ENCODE measurements around the gene KLKB1.

- TF ChIP-seq CTCF (tag by site-specific recombination; IDR thresholded peaks at IDR 0.05), result no peak
- no peak for TF ChIP-seq ZNF785 (tag by site-specific recombination; IDR thresholded peaks at IDR 0.05)
- no peak for TF ChIP-seq ZNF138 (tag by site-specific recombination; IDR thresholded peaks at IDR 0.05; ENCODE audit: borderline replicate concordance)
- no peak for TF ChIP-seq ZNF529 (tag by site-specific recombination; IDR thresholded peaks at IDR 0.05; ENCODE audit: insufficient replicate concordance)
- no peak for TF ChIP-seq ZNF311 (tag by site-specific recombination; IDR thresholded peaks at IDR 0.05; ENCODE audit: borderline replicate concordance)
- TF ChIP-seq ZNF580 (tag by site-specific recombination; IDR thresholded peaks at IDR 0.05), result no peak
- no peak for TF ChIP-seq ZBTB8A (tag by site-specific recombination; IDR thresholded peaks at IDR 0.05)
- no peak for TF ChIP-seq REST (tag by site-specific recombination; IDR thresholded peaks at IDR 0.05)
- no peak for TF ChIP-seq ZNF707 (tag by site-specific recombination; IDR thresholded peaks at IDR 0.05)
- no peak for TF ChIP-seq ZNF155 (tag by site-specific recombination; IDR thresholded peaks at IDR 0.05)
- no peak for TF ChIP-seq ZNF416 (tag by site-specific recombination; IDR thresholded peaks at IDR 0.05)
- no peak for TF ChIP-seq PRDM1 (tag by site-specific recombination; IDR thresholded peaks at IDR 0.05)
- no peak for TF ChIP-seq ZBTB26 (tag by site-specific recombination; optimal IDR thresholded peaks at IDR 0.05)
These were observed 22.2 kb upstream of the KLKB1 start for GRCh38 chr4:186205156-186205555.

Measured in HEK293 (cell line).